A549 (cell line): ENCODE measurements around the gene SON. TPM values are rescaled to one million over a fixed set of nuclear protein-coding genes. Genes with fewer than 3 reads are reported as not detected.

Source experiments
- ATAC-seq, 2 experiments: fragments of 200-7000 bp in 1 of 2; fragments of >200 bp in 1 of 2; cut with Nextera tagmentation in 1 of 2; cut with Tn5 transposase in 1 of 2; 3 replicates each; pipeline versions ENCODE4 v1.8.0 to v1.9.1; 2018 to 2020; ENCODE audit warnings: mild to moderate bottlenecking in 1 of 2, moderate library complexity in 1 of 2
- CTCF ChIA-PET: fragments of 300-600 bp; sonication (Branson Sonifier 250); formaldehyde crosslinking; extraction: SDS; loops from one replicate; lab custom pipeline; 2021; ENCODE audit warnings: antibody characterized with exemption, inconsistent platforms; lab: Yijun Ruan, JAX
- POLR2A ChIA-PET: fragments of 350-600 bp; formaldehyde crosslinking; extraction: SDS; loops from one replicate; lab custom pipeline; 2021; ENCODE audit warnings: antibody characterized with exemption, inconsistent platforms; lab: Yijun Ruan, JAX
- DNase-seq, 2 experiments: peaks; one replicate each; pipeline versions ENCODE4 v3.0.0 to v3.0.0-alpha.2; 2011 to 2016; ENCODE audit warnings: low read depth in 1 of 2, low spot score in 1 of 2
- FAIRE-seq: peaks from 2 replicates; lab custom pipeline; 2011; peaks lifted over from hg19 to GRCh38; lab: Jason Lieb, UNC
- H3K27ac ChIP-seq, 2 experiments: fragments of >200 bp; sonication (Bioruptor Twin); formaldehyde crosslinking; 3 replicates each; pipeline ENCODE4 v1.5.1; 2016 to 2017
- H3K4me1 ChIP-seq: fragments of >200 bp; sonication (Bioruptor Twin); formaldehyde crosslinking; 3 replicates; pipeline ENCODE4 v1.6.1; 2016
- H3K4me2 ChIP-seq: fragments of >200 bp; sonication (Bioruptor Twin); formaldehyde crosslinking; 3 replicates; pipeline ENCODE4 v1.6.1; 2016
- H3K4me3 ChIP-seq: fragments of >200 bp; sonication (Bioruptor Twin); formaldehyde crosslinking; 3 replicates; pipeline ENCODE4 v1.5.1; 2016
- H3K9me3 ChIP-seq: fragments of >200 bp; sonication (Bioruptor Twin); formaldehyde crosslinking; 3 replicates; pipeline ENCODE4 v1.6.1; 2016
- BCL3 ChIP-seq: fragments of >200 bp; sonication (Bioruptor Twin); formaldehyde crosslinking; IDR thresholded peaks from 3 replicates; pipeline ENCODE4 v1.6.1; 2016
- BHLHE40 ChIP-seq: IDR thresholded peaks from 2 replicates; pipeline ENCODE4 v1.6.1; 2012; ENCODE audit warnings: low read depth, low read length, inconsistent platforms
- CHD2 ChIP-seq: fragments of 150-350 bp; IDR thresholded peaks from 2 replicates; pipeline ENCODE4 v1.6.1; 2014; ENCODE audit warnings: low read length; ENCODE audit not compliant: partially characterized antibody
- CTCF ChIP-seq: fragments of >200 bp; sonication (Bioruptor Twin); formaldehyde crosslinking; IDR thresholded peaks from 3 replicates; pipeline ENCODE4 v1.5.1; 2016
- ESRRA ChIP-seq: fragments of 150-350 bp; IDR thresholded peaks from 2 replicates; pipeline ENCODE4 v1.6.1; 2014; ENCODE audit warnings: mild to moderate bottlenecking, low read length, borderline replicate concordance
- FOSL2 ChIP-seq, 2 experiments: fragments of 450-650 bp in 1 of 2; fragments of >200 bp in 1 of 2; sonication (Bioruptor Twin) in 1 of 2; formaldehyde crosslinking; IDR thresholded peaks; 2 replicates each; pipeline versions ENCODE4 v1.5.0 to v1.6.1; 2016 to 2020; ENCODE audit warnings: mild to moderate bottlenecking in 1 of 2, moderate library complexity in 1 of 2
- GATA3 ChIP-seq: IDR thresholded peaks from 2 replicates; pipeline ENCODE4 v1.6.1; 2012; ENCODE audit warnings: borderline replicate concordance
- HEYL ChIP-seq: fragments of 250-450 bp; sonication (Bioruptor Pico); IDR thresholded peaks from 2 replicates; pipeline ENCODE4 v1.8.0; 2021; ENCODE audit warnings: mild to moderate bottlenecking, moderate library complexity
- HOXA7 ChIP-seq: fragments of 250-450 bp; sonication (Bioruptor Pico); IDR thresholded peaks from 2 replicates; pipeline ENCODE4 v1.5.0; 2020; ENCODE audit warnings: mild to moderate bottlenecking, moderate library complexity
- HOXB5 ChIP-seq: fragments of 250-450 bp; sonication (Bioruptor Pico); IDR thresholded peaks from 2 replicates; pipeline ENCODE4 v1.5.0; 2020; ENCODE audit warnings: mild to moderate bottlenecking, moderate library complexity
- JUN ChIP-seq, 2 experiments: fragments of >200 bp; sonication (Bioruptor Twin); formaldehyde crosslinking; IDR thresholded peaks; 2 replicates in 1 of 2; 3 replicates in 1 of 2; pipeline ENCODE4 v1.6.1; 2016 to 2017
- JUNB ChIP-seq: fragments of >200 bp; sonication (Bioruptor Twin); formaldehyde crosslinking; IDR thresholded peaks from 2 replicates; pipeline ENCODE4 v1.6.1; 2016
- MAX ChIP-seq: IDR thresholded peaks from 2 replicates; pipeline ENCODE4 v1.6.1; 2012
- MYC ChIP-seq: IDR thresholded peaks from 2 replicates; pipeline ENCODE4 v1.6.1; 2012; ENCODE audit warnings: mild to moderate bottlenecking, inconsistent platforms, low read length, improper control_type of control experiment, borderline replicate concordance
- NPAS2 ChIP-seq: fragments of 250-450 bp; sonication (Bioruptor Pico); IDR thresholded peaks from 2 replicates; pipeline ENCODE4 v1.8.0; 2022; ENCODE audit warnings: mild to moderate bottlenecking, moderate library complexity, borderline replicate concordance
- POLR2A ChIP-seq: IDR thresholded peaks from 2 replicates; pipeline ENCODE4 v1.6.1; 2012; ENCODE audit warnings: mild to moderate bottlenecking, low read length
- POLR2AphosphoS2 ChIP-seq: conservative IDR thresholded peaks from 2 replicates; pipeline ENCODE4 v1.6.1; 2012; ENCODE audit warnings: low read length, improper control_type of control experiment, inconsistent platforms
- RAD21 ChIP-seq, 2 experiments: fragments of >200 bp in 1 of 2; sonication (Bioruptor Twin) in 1 of 2; formaldehyde crosslinking in 1 of 2; IDR thresholded peaks in 1 of 2; conservative IDR thresholded peaks in 1 of 2; 2 replicates in 1 of 2; 3 replicates in 1 of 2; pipeline ENCODE4 v1.6.1; 2012 to 2018; ENCODE audit warnings: inconsistent platforms in 1 of 2
- RARB ChIP-seq: fragments of 250-450 bp; sonication (Bioruptor Pico); IDR thresholded peaks from 2 replicates; pipeline ENCODE4 v1.8.0; 2021; ENCODE audit warnings: mild to moderate bottlenecking, moderate library complexity
- RNF2 ChIP-seq: fragments of 200-600 bp; sonication (generic); IDR thresholded peaks from 2 replicates; pipeline ENCODE4 v1.6.1; 2016; ENCODE audit warnings: low read depth, mild to moderate bottlenecking, antibody characterized with exemption, moderate library complexity, borderline replicate concordance
- SREBF2 ChIP-seq: fragments of 450-650 bp; IDR thresholded peaks from 2 replicates; pipeline ENCODE4 v1.6.1; 2014; ENCODE audit warnings: mild to moderate bottlenecking, moderate library complexity
- TFCP2L1 ChIP-seq: fragments of 250-450 bp; sonication (Bioruptor Pico); IDR thresholded peaks from 2 replicates; pipeline ENCODE4 v1.5.0; 2021; ENCODE audit warnings: mild to moderate bottlenecking
- USF2 ChIP-seq: fragments of 450-650 bp; IDR thresholded peaks from 2 replicates; pipeline ENCODE4 v1.6.1; 2014; ENCODE audit warnings: antibody characterized with exemption
- WGBS: methylation state at CpG from one replicate; pipeline ENCODE4 v1.1.6; 2017; ENCODE audit errors: missing lambda C conversion rate; 5-methylcytosine and 5-hydroxymethylcytosine counted together
- polyA plus RNA-seq, 4 experiments: library from polyadenylated mRNA; depleted of rRNA in 3 of 4; stranded (reverse); fragments of >200 nt; fragmentation: RNase III in 1 of 4; extraction: RNeasy Plus Mini Kit Qiagen cat#74134 plus additional on column Dnase treatment in 1 of 4; gene quantifications; 2 replicates in 3 of 4; 3 replicates in 1 of 4; pipeline ENCODE4 v1.2.3, GENCODE V29; 2011 to 2017
- TF ChIP-seq, protein P1 (sequence below): fragments of 250-450 bp; sonication (Bioruptor Pico); IDR thresholded peaks from 2 replicates; pipeline ENCODE4 v1.5.0; 2021; ENCODE audit warnings: mild to moderate bottlenecking, moderate library complexity, borderline replicate concordance

The SON gene
- polyA plus RNA-seq, 2 of the 4 experiments (the other 2 are of a cell fraction), result 75.3 to 95.9 TPM

GRCh38 chr21:33540711-33541104 is 2.1 kb upstream of the SON start:
- ChIA-PET POLR2A (no interaction called here), CTCF (interaction anchor here (0.7 to 0.9 kb wide), 2 partner anchors 16 to 49 kb away, joined by 3 read pairs; partner anchors contain the start of gene DNAJC28)
- FAIRE-seq (no peak), DNase-seq (no peak), ATAC-seq (no peak)
- H3K4me3 ChIP-seq, result peak overlapping the region; percentile 79
- H3K4me2 ChIP-seq, result peak overlapping the region; percentile 90
- WGBS, result 32% methylated on average over 3 of the region's 3 CpGs
- peak overlapping the region; percentile 97 to 98 for H3K27ac ChIP-seq
- TF ChIP-seq USF2 (no peak), CTCF (no peak)
- peaks cover 21% of the 10 kb centered on the region for H3K4me1 ChIP-seq
- no peaks in the 10 kb centered on the region for H3K9me3 ChIP-seq

DNA sequence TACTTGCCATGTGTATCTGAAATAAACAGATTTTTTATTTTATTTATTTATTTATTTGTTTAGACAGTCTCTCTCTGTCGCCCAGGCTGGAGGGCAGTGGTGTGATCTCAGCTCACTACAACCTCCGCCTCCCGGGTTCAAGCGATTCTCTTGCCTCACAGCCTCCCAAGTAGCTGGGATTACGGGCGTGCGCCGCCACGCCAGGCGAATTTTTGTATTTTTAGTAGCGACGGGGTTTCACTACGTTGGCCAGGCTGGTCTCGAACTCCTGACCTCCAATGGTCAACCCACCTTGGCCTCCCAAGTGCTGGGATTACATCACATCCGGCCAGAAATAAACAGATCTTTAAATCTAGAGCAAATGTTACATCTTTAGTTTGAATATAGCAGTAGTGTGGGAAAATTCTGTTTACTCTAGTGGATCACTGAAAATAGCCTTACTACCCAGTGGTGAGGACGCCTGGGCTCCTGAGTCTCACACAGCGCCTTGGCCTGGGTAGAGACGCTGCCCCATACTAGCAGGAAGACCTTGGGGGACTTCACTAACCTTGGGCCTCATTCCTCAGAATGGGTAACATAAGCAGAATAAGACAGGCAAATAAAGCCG is 1.6 kb upstream of the SON start:
- ChIA-PET CTCF (interaction anchor here (0.7 to 0.9 kb wide), 2 partner anchors 17 to 50 kb away, joined by 3 read pairs; partner anchors contain the start of gene DNAJC28), POLR2A (interaction anchor here (0.6 to 1.1 kb wide), 2 partner anchors 37 to 48 kb away, joined by 3 to 8 read pairs; partner anchors contain the start of gene DONSON)
- peak overlapping the region; percentile 90 for H3K4me2 ChIP-seq
- TF ChIP-seq ESRRA (0 out of 2 replicates have a peak, but pooled peaks have one; percentile 11), POLR2AphosphoS2 (no peak)
- H3K9me3 ChIP-seq, result no peaks in the 10 kb centered on the region
- peak overlapping the region; percentile 79 for H3K4me3 ChIP-seq
- H3K4me1 ChIP-seq, result peaks cover 22% of the 10 kb centered on the region
- DNase-seq (peak in 1 of 2 experiments; percentile 40), FAIRE-seq (no peak), ATAC-seq (no peak)
- H3K27ac ChIP-seq, result peak overlapping the region; percentile 97 to 98
- 5% methylated on average over 19 of the region's 19 CpGs for WGBS

- POLR2A ChIA-PET, result interaction anchor here (0.6 to 1.1 kb wide), 2 partner anchors 37 to 47 kb away, joined by 3 to 8 read pairs; partner anchors contain the start of gene DONSON
- peaks cover 22% of the 10 kb centered on the region for H3K4me1 ChIP-seq
- H3K4me3 ChIP-seq, result peak within 1 kb of the TSS; percentile 79
- peak within 1 kb of the TSS; percentile 97 to 98 for H3K27ac ChIP-seq
- CTCF ChIA-PET, result no interaction called here
- under 1% methylated on average over 19 of the region's 56 CpGs for WGBS
- peak; percentile 83 to 91 for ATAC-seq
- FAIRE-seq, result no peak
- no peaks in the 10 kb centered on the region for H3K9me3 ChIP-seq
- DNase-seq, result peak; percentile 33 to 77
- H3K4me2 ChIP-seq, result peak within 1 kb of the TSS; percentile 90
- TF ChIP-seq BHLHE40 (no peak), HEYL (CRISPR knock-in tag) (no peak), FOSL2 (IDR thresholded peaks at IDR 0.05) (no peak), FOSL2 (CRISPR knock-in tag; IDR thresholded peaks at IDR 0.05) (no peak), RNF2 (no peak), BCL3 (peak; percentile 38; the same call in 1 of the 3 replicates), MAX (peak; percentile 90), JUNB (no peak), CHD2 (no peak), POLR2A (peak; percentile 71), SREBF2 (no peak), HOXA7 (CRISPR knock-in tag) (0 out of 2 replicates have a peak, but pooled peaks have one; percentile 73), RAD21 (conservative IDR thresholded peaks at IDR 0.05 in 1 of 2, IDR thresholded peaks at IDR 0.05 in 1 of 2) (no peak), TFCP2L1 (CRISPR knock-in tag) (0 out of 2 replicates have a peak, but pooled peaks have one; percentile 36), RARB (CRISPR knock-in tag) (no peak), JUN (IDR thresholded peaks at IDR 0.05) (peak in 1 of 2 experiments; percentile 47; a peak in 2 of 5 replicates), MYC (peak; percentile 73), HOXB5 (CRISPR knock-in tag) (no peak), GATA3 (no peak), NPAS2 (no peak)
- TF ChIP-seq, protein P1, sequence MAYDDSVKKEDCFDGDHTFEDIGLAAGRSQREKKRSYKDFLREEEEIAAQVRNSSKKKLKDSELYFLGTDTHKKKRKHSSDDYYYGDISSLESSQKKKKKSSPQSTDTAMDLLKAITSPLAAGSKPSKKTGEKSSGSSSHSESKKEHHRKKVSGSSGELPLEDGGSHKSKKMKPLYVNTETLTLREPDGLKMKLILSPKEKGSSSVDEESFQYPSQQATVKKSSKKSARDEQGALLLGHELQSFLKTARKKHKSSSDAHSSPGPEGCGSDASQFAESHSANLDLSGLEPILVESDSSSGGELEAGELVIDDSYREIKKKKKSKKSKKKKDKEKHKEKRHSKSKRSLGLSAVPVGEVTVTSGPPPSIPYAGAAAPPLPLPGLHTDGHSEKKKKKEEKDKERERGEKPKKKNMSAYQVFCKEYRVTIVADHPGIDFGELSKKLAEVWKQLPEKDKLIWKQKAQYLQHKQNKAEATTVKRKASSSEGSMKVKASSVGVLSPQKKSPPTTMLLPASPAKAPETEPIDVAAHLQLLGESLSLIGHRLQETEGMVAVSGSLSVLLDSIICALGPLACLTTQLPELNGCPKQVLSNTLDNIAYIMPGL, result no peak
Observed at GRCh38 chr21:33541756-33542639, 840 bp upstream of the SON start, which contains the start of gene GART. GART (minus strand) TSS chr21:33542117; CDS start chr21:33539315, 2,802 bp downstream.
